ENCODE measurements around the gene MYADML2.

DNA sequence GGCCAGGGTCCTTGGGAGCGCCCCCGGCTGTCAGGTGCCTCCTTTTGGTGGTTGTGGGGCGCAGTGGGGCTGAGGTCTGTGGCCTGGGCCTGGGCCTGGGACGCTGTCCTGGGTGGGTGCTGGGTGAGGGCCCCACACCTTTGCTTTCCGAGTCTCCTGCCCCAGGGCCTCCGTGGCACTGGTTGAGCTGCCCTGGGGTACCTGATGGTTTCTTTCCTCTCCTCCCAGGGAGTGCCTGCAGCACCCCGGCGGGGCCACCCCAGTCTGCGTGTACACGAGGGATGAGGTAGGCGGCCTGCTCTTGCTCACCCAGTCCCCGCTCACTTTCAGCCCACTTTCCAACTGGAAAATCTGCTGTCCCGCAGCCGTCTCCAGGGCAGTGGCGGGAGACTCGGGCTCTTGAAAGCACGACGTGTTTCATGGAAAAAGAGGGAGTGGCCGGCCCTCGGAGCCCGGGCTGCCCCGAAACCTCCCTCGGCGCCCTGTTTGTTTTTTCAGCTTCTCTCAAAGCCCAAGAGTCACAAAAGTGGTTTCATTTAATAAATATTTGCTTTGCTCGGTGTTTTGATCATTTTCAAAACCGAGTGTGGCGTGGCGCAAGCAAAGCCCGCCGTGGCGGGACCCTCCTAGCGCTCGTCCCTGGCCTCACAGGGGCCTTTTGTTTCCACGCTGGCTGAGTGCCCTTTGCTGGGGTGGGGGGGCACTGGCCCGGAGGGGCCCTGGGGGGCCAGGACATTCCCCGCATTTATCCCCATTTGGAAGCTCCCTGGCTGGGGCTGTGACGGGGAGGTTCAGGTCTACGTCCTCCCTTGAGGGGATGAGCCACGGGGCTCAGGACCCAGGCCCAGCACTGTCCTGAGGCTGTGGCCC, 47.8 kb upstream of the MYADML2 start:
- TF ChIP-seq GATA3 (IDR thresholded peaks at IDR 0.05; ENCODE audit: low read depth, low read length) (no peak), GATA2 (IDR thresholded peaks at IDR 0.05; ENCODE audit: low read depth, low read length) (no peak)

Measured in SH-SY5Y (cell line).